CD4-positive, alpha-beta T cell (primary cell): Measurements from ENCODE around the gene TTLL1. TPM values are rescaled to one million over a fixed set of nuclear protein-coding genes. Genes with fewer than 3 reads are reported as not detected.

Source experiments
- ATAC-seq: fragments of 200-7000 bp; cut with Tn5 transposase; one replicate; pipeline ENCODE4 v1.10.0; 2022; ENCODE audit warnings: mild to moderate bottlenecking; ENCODE audit not compliant: poor library complexity
- CTCF ChIA-PET: fragments of 350-600 bp; sonication (Branson Sonifier 250); formaldehyde crosslinking; loops from one replicate; lab custom pipeline; 2021; ENCODE audit warnings: antibody characterized with exemption, inconsistent platforms; lab: Charles Lee
- POLR2A ChIA-PET: fragments of 350-600 bp; sonication (Branson Sonifier 250); formaldehyde crosslinking; loops from one replicate; lab custom pipeline; 2021; ENCODE audit warnings: antibody characterized with exemption, inconsistent platforms; lab: Charles Lee
- DNase-seq, 14 experiments: peaks; one replicate each; pipeline ENCODE4 v3.0.0-alpha.2; 2013 to 2020; ENCODE audit warnings: mixed read lengths in 2 of 14
- H3K27ac ChIP-seq, 2 donors: one replicate each; pipeline versions ENCODE4 v1.5.1 to v1.7.0; 2013; ENCODE audit warnings: low read length in 2 of 2, low read depth in 1 of 2, mild to moderate bottlenecking in 1 of 2
- H3K27me3 ChIP-seq, 2 experiments: 1 replicate in 1 of 2; 2 replicates in 1 of 2; pipeline versions ENCODE4 v1.6.1 to v1.7.0; 2013; ENCODE audit warnings: low read length in 2 of 2, control low read depth in 1 of 2, mild to moderate bottlenecking in 1 of 2, moderate library complexity in 1 of 2; ENCODE audit not compliant: insufficient read depth in 2 of 2, control insufficient read depth in 1 of 2
- H3K36me3 ChIP-seq: one replicate; pipeline ENCODE4 v1.6.1; 2013; ENCODE audit warnings: low read length, control low read depth; ENCODE audit not compliant: insufficient read depth
- H3K4me1 ChIP-seq: one replicate; pipeline ENCODE4 v1.6.1; 2013; ENCODE audit warnings: low read length, control low read depth; ENCODE audit not compliant: insufficient read depth
- H3K4me3 ChIP-seq: one replicate; pipeline ENCODE4 v1.5.1; 2013; ENCODE audit warnings: mild to moderate bottlenecking, low read length, moderate library complexity
- H3K9me3 ChIP-seq, 2 experiments: 1 replicate in 1 of 2; 2 replicates in 1 of 2; pipeline versions ENCODE4 v1.6.1 to v1.7.0; 2013; ENCODE audit warnings: low read length in 2 of 2, mild to moderate bottlenecking in 2 of 2, control low read depth in 1 of 2, moderate library complexity in 1 of 2; ENCODE audit not compliant: control insufficient read depth in 1 of 2, insufficient read depth in 1 of 2
- H3K27ac Mint-ChIP-seq: one replicate; pipeline ENCODE4 v1.8.0; 2020; ENCODE audit warnings: mixed read lengths
- H3K27me3 Mint-ChIP-seq: one replicate; pipeline ENCODE4 v1.8.0; 2021; ENCODE audit warnings: mixed read lengths
- H3K36me3 Mint-ChIP-seq: one replicate; pipeline ENCODE4 v1.8.0; 2021; ENCODE audit warnings: low read depth, mixed read lengths
- H3K4me1 Mint-ChIP-seq: one replicate; pipeline ENCODE4 v1.8.0; 2021; ENCODE audit warnings: low read depth, mixed read lengths
- H3K4me3 Mint-ChIP-seq: one replicate; pipeline ENCODE4 v1.8.0; 2020; ENCODE audit warnings: mild to moderate bottlenecking, mixed read lengths
- H3K9me3 Mint-ChIP-seq: one replicate; pipeline ENCODE4 v1.8.0; 2020; ENCODE audit warnings: mixed read lengths
- CTCF ChIP-seq: fragments of 200-600 bp; IDR thresholded peaks from one replicate; pipeline ENCODE4 v1.8.0; 2022; ENCODE audit warnings: antibody characterized with exemption, mild to moderate bottlenecking
- intact Hi-C, 2 experiments: fragments of 100-400 bp; cut with DNase I in 1 of 2; cut with micrococcal nuclease in 1 of 2; formaldehyde crosslinking; loops; one replicate each; pipeline versions ENCODE4 v1.15.1 to v1.9.0; 2023 to 2025; cut with DNase I, micrococcal nuclease
- total RNA-seq, 174 experiments: library from RNA in 2 of 174; stranded (reverse) in 2 of 174; gene quantifications; one replicate each; pipeline ENCODE4 v1.2.3 and lab custom pipeline; 2021 to 2026

The TTLL1 gene
- total RNA-seq, 2 experiments from 2014 or later: 2.6 to 2.8 TPM

- ChIA-PET POLR2A (no interaction called here), CTCF (interaction anchor here (0.7 kb wide), 1 partner anchor 194 kb away, joined by 4 read pairs; no protein-coding TSS in a partner anchor)
- Mint-ChIP-seq H3K36me3 (peaks cover 4% of the 10 kb centered on the region), H3K4me3 (no peak overlapping the region), H3K27me3 (no peaks in the 10 kb centered on the region), H3K9me3 (peaks cover 6% of the 10 kb centered on the region), H3K4me1 (peaks cover 7% of the 10 kb centered on the region), H3K27ac (no peak overlapping the region)
- no peaks in the 10 kb centered on the region for H3K36me3 ChIP-seq
- peaks cover 5 to 23% of the 10 kb centered on the region in 2 experiments for H3K9me3 ChIP-seq
- H3K4me1 ChIP-seq: peaks cover 19% of the 10 kb centered on the region
- ATAC-seq (no peak), DNase-seq (no peak)
- intact Hi-C loops: loop anchor here in 1 of 2 experiments (2.0 kb wide), 1 partner anchor 311 kb away; no protein-coding TSS in a partner anchor
- no peaks in the 10 kb centered on the region for H3K27me3 ChIP-seq
- no peak overlapping the region for H3K4me3 ChIP-seq
- no peak overlapping the region for H3K27ac ChIP-seq
- no peak for TF ChIP-seq CTCF
These were observed 2.9 kb upstream of the TTLL1 start for GRCh38 chr22:43092085-43092484.

- Histone ChIP-seq H3K27me3 (no peaks in the 10 kb centered on the region), H3K4me1 (peaks cover 31% of the 10 kb centered on the region), H3K27ac (no peak overlapping the region), H3K4me3 (no peak overlapping the region), H3K9me3 (peaks cover 0 to 5% of the 10 kb centered on the region in 2 experiments), H3K36me3 (peaks cover 2% of the 10 kb centered on the region)
- ATAC-seq: peak; percentile 9
- CTCF ChIA-PET: interaction anchor here (0.7 to 1.1 kb wide), 2 partner anchors 19 to 69 kb away, joined by 3 to 4 read pairs; no protein-coding TSS in a partner anchor
- TF ChIP-seq CTCF: peak; percentile 51
- Mint-ChIP-seq H3K27ac (peak overlapping the region; percentile 43), H3K4me3 (peak overlapping the region; percentile 78), H3K36me3 (peaks cover 4% of the 10 kb centered on the region), H3K4me1 (peaks cover 16% of the 10 kb centered on the region), H3K9me3 (no peaks in the 10 kb centered on the region), H3K27me3 (no peaks in the 10 kb centered on the region)
- intact Hi-C loops: loop anchor here in 1 of 2 experiments (2.0 kb wide), 1 partner anchor 73 kb away; no protein-coding TSS in a partner anchor
- POLR2A ChIA-PET: interaction anchor here (0.7 kb wide), 1 partner anchor 97 kb away, joined by 3 read pairs; the partner anchor contains the start of gene TTLL12
- peak in 10 of 14 experiments; percentile 7 to 77 (median 28) for DNase-seq
These were observed 1.1 kb upstream of the TTLL1 start for GRCh38 chr22:43090130-43090789.

GRCh38 chr22:43088627-43088983 lies 586 bp downstream of the TTLL1 start:
- Mint-ChIP-seq H3K36me3 (peaks cover 4% of the 10 kb centered on the region), H3K4me3 (peak overlapping the region; percentile 92), H3K27me3 (no peaks in the 10 kb centered on the region), H3K27ac (peak overlapping the region; percentile 70), H3K9me3 (no peaks in the 10 kb centered on the region), H3K4me1 (peaks cover 16% of the 10 kb centered on the region)
- ATAC-seq (no peak), DNase-seq (no peak)
- POLR2A ChIA-PET: no interaction called here
- Histone ChIP-seq H3K9me3 (no peaks in the 10 kb centered on the region), H3K27ac (peak overlapping the region; percentile 42 to 58), H3K27me3 (no peaks in the 10 kb centered on the region), H3K4me1 (peaks cover 31% of the 10 kb centered on the region), H3K4me3 (peak overlapping the region; percentile 63), H3K36me3 (peaks cover 2% of the 10 kb centered on the region)
- intact Hi-C loops: loop anchor here (2.0 kb wide), 3 partner anchors 62 to 232 kb away; partner anchors contain the start of genes ARFGAP3 (in 1 of the 2), TSPO (in 1 of the 2) and TTLL12 (in 1 of the 2)
- CTCF ChIA-PET: no interaction called here
- no peak for TF ChIP-seq CTCF
